ENCODE measurements around the gene YTHDC1. TPM values are rescaled to one million over a fixed set of nuclear protein-coding genes. Genes with fewer than 3 reads are reported as not detected.

Gene YTHDC1
- total RNA-seq (100 to 1,000 TPM; 383 to 389 TPM), total RNA-seq (113 to 363 (median 209) reads per million in 172 experiments)
- 145 TPM for polyA plus RNA-seq (2013, experiment 1 of 2)
- 162 TPM for polyA plus RNA-seq (2013, experiment 2 of 2)

DNA sequence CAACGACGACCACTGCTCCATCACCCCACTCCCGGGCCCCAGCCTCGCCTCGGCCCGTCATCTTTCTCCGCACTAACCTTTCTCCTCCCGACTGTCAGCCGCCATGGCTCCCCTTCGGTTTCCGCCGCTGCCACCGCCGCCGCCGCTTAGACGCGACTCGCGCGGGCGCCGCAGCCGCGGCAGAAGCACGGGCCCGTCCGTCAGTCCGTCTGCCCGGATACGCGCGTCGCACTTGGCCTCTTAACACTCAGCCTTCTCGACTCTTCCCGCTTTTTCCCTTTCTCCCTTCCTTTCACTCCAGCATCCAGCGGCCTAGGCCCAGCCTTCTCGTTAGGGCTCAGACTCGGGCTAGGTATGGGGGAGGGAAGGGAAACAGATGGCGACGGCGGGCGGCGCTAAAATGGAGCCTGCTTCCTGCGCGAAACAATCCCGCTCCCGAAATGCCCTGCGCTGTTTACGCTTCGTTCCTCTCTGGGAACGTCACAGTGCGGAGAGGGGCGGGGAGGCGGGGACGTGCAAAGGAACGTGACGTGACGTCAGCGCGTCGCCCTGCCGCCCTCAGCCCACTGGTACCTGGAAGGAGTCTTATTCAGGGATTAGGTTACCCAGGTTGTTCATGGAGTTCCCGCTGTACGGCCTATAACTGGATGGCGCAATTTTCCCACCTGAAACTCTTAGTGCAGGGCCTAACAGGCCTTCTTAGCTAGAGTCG lies at the start of gene YTHDC1:
Gene YTHDC1, minus strand, starts transcription at position 442 of the 712 bp plus-strand sequence. Its CDS starts 337 bp downstream, at position 105.
- peaks cover 9% of the 10 kb centered on the region for H3K36me3 ChIP-seq (ENCODE audit: insufficient read depth, low read length)
- CTCF ChIA-PET: no interaction called here
- Mint-ChIP-seq H3K9me3 (no peaks in the 10 kb centered on the region), H3K4me3 (peak within 1 kb of the TSS; percentile 99), H3K27ac (peak within 1 kb of the TSS; percentile 100), H3K27me3 (no peaks in the 10 kb centered on the region), H3K36me3 (ENCODE audit: low read depth) (peaks cover 45% of the 10 kb centered on the region), H3K4me1 (ENCODE audit: low read depth) (peaks cover 49% of the 10 kb centered on the region)
- no peaks in the 10 kb centered on the region for H3K9me3 ChIP-seq (ENCODE audit: control insufficient read depth in 1 of 2, insufficient read depth in 1 of 2, low read length in 2 of 2)
- no peaks in the 10 kb centered on the region for H3K27me3 ChIP-seq (ENCODE audit: control insufficient read depth in 1 of 2, insufficient read depth in 2 of 2, low read length in 2 of 2)
- TF ChIP-seq, protein P1, sequence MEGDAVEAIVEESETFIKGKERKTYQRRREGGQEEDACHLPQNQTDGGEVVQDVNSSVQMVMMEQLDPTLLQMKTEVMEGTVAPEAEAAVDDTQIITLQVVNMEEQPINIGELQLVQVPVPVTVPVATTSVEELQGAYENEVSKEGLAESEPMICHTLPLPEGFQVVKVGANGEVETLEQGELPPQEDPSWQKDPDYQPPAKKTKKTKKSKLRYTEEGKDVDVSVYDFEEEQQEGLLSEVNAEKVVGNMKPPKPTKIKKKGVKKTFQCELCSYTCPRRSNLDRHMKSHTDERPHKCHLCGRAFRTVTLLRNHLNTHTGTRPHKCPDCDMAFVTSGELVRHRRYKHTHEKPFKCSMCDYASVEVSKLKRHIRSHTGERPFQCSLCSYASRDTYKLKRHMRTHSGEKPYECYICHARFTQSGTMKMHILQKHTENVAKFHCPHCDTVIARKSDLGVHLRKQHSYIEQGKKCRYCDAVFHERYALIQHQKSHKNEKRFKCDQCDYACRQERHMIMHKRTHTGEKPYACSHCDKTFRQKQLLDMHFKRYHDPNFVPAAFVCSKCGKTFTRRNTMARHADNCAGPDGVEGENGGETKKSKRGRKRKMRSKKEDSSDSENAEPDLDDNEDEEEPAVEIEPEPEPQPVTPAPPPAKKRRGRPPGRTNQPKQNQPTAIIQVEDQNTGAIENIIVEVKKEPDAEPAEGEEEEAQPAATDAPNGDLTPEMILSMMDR (IDR thresholded peaks at IDR 0.05): no peak
- peak; percentile 89 to 99 (median 95) for DNase-seq
- peaks cover 18% of the 10 kb centered on the region for H3K4me1 ChIP-seq (ENCODE audit: insufficient read depth, low read length)
- intact Hi-C loops (cut with DNase I, micrococcal nuclease): loop anchor here (2.0 to 5.0 kb wide), 5 partner anchors 21 to 808 kb away; no protein-coding TSS in a partner anchor
- peak within 1 kb of the TSS; percentile 87 for H3K4me3 ChIP-seq (ENCODE audit: low read length)
- POLR2A ChIA-PET: interaction anchor here (0.6 to 1.1 kb wide), 8 partner anchors 11 to 805 kb away, joined by 3 to 5 read pairs (median 4); no protein-coding TSS in a partner anchor
- H3K27ac ChIP-seq (ENCODE audit: low read depth in 1 of 2, low read length in 2 of 2): peak within 1 kb of the TSS; percentile 86 to 98
- peak; percentile 94 for ATAC-seq (ENCODE audit: poor library complexity)

DNA sequence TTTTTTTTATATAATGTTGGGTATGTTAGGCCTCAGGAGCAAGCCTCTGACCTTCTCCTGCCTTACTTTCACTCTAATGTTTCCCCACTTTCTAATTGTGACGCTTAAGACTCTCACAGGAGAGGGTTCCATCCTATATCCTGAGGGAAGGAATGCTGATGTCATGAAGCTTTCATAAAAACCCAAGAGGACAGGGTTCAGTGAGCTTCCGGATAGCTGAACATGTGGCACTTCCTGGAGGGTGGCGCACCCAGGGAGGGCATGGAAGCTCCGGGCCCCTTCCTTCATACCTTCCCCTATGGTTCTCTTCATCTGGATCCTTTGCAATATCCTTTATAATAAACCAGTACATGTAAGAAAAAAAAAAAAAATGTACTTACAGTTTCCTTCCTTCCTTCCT lies 49.4 kb upstream of the YTHDC1 start:
- CTCF ChIA-PET: no interaction called here
- no peak overlapping the region for H3K27ac ChIP-seq (ENCODE audit: low read depth in 1 of 2, low read length in 2 of 2)
- no peak overlapping the region for H3K27ac Mint-ChIP-seq
- H3K4me3 ChIP-seq (ENCODE audit: low read length): no peak overlapping the region
- DNase-seq: no peak
- TF ChIP-seq, protein P1 (IDR thresholded peaks at IDR 0.05): no peak
- H3K27me3 ChIP-seq (ENCODE audit: control insufficient read depth in 1 of 2, insufficient read depth in 2 of 2, low read length in 2 of 2): no peaks in the 10 kb centered on the region
- H3K9me3 Mint-ChIP-seq: no peaks in the 10 kb centered on the region
- H3K4me3 Mint-ChIP-seq: no peak overlapping the region
- no peak for ATAC-seq (ENCODE audit: poor library complexity)
- H3K9me3 ChIP-seq (ENCODE audit: control insufficient read depth in 1 of 2, insufficient read depth in 1 of 2, low read length in 2 of 2): no peaks in the 10 kb centered on the region
- no peaks in the 10 kb centered on the region for H3K4me1 Mint-ChIP-seq (ENCODE audit: low read depth)
- no peaks in the 10 kb centered on the region for H3K27me3 Mint-ChIP-seq
- H3K36me3 ChIP-seq (ENCODE audit: insufficient read depth, low read length): no peaks in the 10 kb centered on the region
- intact Hi-C loops (cut with DNase I, micrococcal nuclease): no loop called here
- H3K36me3 Mint-ChIP-seq (ENCODE audit: low read depth): no peaks in the 10 kb centered on the region
- H3K4me1 ChIP-seq (ENCODE audit: insufficient read depth, low read length): no peaks in the 10 kb centered on the region
- POLR2A ChIA-PET: no interaction called here

DNA sequence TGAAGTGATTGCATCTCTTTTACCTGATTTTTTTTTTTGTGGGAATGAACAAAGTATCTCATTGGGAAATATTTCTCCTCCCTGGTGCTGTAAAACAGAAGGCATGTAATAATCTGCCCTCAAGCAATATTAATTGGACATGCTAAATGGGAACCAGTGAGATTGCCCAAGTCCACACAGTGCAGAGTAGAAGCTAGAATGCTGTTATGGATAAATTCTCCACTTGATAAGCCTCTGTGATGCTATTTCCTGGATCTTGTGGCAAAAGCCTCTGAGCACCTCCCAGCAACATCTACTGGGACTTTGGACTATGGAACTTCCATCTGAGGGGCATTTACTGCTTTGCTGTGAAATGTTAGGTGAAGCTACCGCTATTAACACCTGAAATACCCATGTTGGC lies 46.9 kb upstream of the YTHDC1 start:
- no peaks in the 10 kb centered on the region for H3K4me1 ChIP-seq (ENCODE audit: insufficient read depth, low read length)
- Mint-ChIP-seq H3K4me3 (no peak overlapping the region), H3K27ac (no peak overlapping the region), H3K4me1 (ENCODE audit: low read depth) (no peaks in the 10 kb centered on the region), H3K27me3 (no peaks in the 10 kb centered on the region), H3K9me3 (no peaks in the 10 kb centered on the region), H3K36me3 (ENCODE audit: low read depth) (no peaks in the 10 kb centered on the region)
- H3K36me3 ChIP-seq (ENCODE audit: insufficient read depth, low read length): no peaks in the 10 kb centered on the region
- no peak for DNase-seq
- H3K27ac ChIP-seq (ENCODE audit: low read depth in 1 of 2, low read length in 2 of 2): no peak overlapping the region
- ChIA-PET CTCF (no interaction called here), POLR2A (no interaction called here)
- no peaks in the 10 kb centered on the region for H3K9me3 ChIP-seq (ENCODE audit: control insufficient read depth in 1 of 2, insufficient read depth in 1 of 2, low read length in 2 of 2)
- no peaks in the 10 kb centered on the region for H3K27me3 ChIP-seq (ENCODE audit: control insufficient read depth in 1 of 2, insufficient read depth in 2 of 2, low read length in 2 of 2)
- no peak overlapping the region for H3K4me3 ChIP-seq (ENCODE audit: low read length)
- no peak for ATAC-seq (ENCODE audit: poor library complexity)
- intact Hi-C loops (cut with DNase I, micrococcal nuclease): no loop called here
- TF ChIP-seq, protein P1 (IDR thresholded peaks at IDR 0.05): no peak

All from CD4-positive, alpha-beta T cell (primary cell).